ENCODE measurements around the gene NKX6-1. TPM values are rescaled to one million over a fixed set of nuclear protein-coding genes. Genes with fewer than 3 reads are reported as not detected.

Gene NKX6-1
- total RNA-seq, 4 donors from 2014 or later: 0.14 TPM; not detected in 3

GRCh38 chr4:84493092-84493850 lies 5.8 kb downstream of the NKX6-1 start:
- H3K27me3 ChIP-seq: peaks cover 100% of the 10 kb centered on the region
- no peak overlapping the region for H3K27ac ChIP-seq
- DNase-seq: peak; percentile 21
- in situ Hi-C loops (cut with MboI; ENCODE audit: low pct_ligation_motif_present in 1 of 4, low pct_unique_long_range_greater_than_20kb in 1 of 4, low sequenced_read_pairs in 3 of 4): no loop called here
- peak overlapping the region in 2 of 4 donors; percentile 3 to 15 for H3K4me3 ChIP-seq
- WGBS, 2 donors (ENCODE audit: low coverage in 1 of 2): 7 to 11% methylated on average over 4 to 62 of the region's 62 CpGs
- no peaks in the 10 kb centered on the region for H3K9me3 ChIP-seq
- no peaks in the 10 kb centered on the region for H3K36me3 ChIP-seq
- TF ChIP-seq EP300 (IDR thresholded peaks at IDR 0.05; ENCODE audit: low read depth): no peak
- TF ChIP-seq CTCF (IDR thresholded peaks at IDR 0.05): no peak
- no peak for TF ChIP-seq POLR2AphosphoS5 (IDR thresholded peaks at IDR 0.05)
- TF ChIP-seq POLR2A (IDR thresholded peaks at IDR 0.05): no peak
- H3K4me1 ChIP-seq: peaks cover 8 to 31% (median 25%) of the 10 kb centered on the region in 4 donors
- intact Hi-C loops (cut with DNase I; ENCODE audit: low total_unique reads): no loop called here

GRCh38 chr4:84492737-84493091 lies 6.4 kb downstream of the NKX6-1 start:
- TF ChIP-seq EP300 (IDR thresholded peaks at IDR 0.05; ENCODE audit: low read depth) (no peak), CTCF (IDR thresholded peaks at IDR 0.05) (no peak), POLR2AphosphoS5 (IDR thresholded peaks at IDR 0.05) (no peak), POLR2A (IDR thresholded peaks at IDR 0.05) (no peak)
- 18 to 23% methylated on average over 12 to 28 of the region's 28 CpGs for WGBS, 2 donors (ENCODE audit: low coverage in 1 of 2)
- DNase-seq: no peak
- peak overlapping the region in 2 of 4 donors; percentile 3 to 15 for H3K4me3 ChIP-seq
- no peaks in the 10 kb centered on the region for H3K36me3 ChIP-seq
- peaks cover 100% of the 10 kb centered on the region for H3K27me3 ChIP-seq
- H3K9me3 ChIP-seq: no peaks in the 10 kb centered on the region
- intact Hi-C loops (cut with DNase I; ENCODE audit: low total_unique reads): no loop called here
- in situ Hi-C loops (cut with MboI; ENCODE audit: low pct_ligation_motif_present in 1 of 4, low pct_unique_long_range_greater_than_20kb in 1 of 4, low sequenced_read_pairs in 3 of 4): no loop called here
- H3K27ac ChIP-seq: no peak overlapping the region
- peaks cover 5 to 25% (median 20%) of the 10 kb centered on the region in 4 donors for H3K4me1 ChIP-seq

- Histone ChIP-seq H3K4me1 (peaks cover 5 to 23% (median 16%) of the 10 kb centered on the region in 4 donors), H3K27ac (no peak overlapping the region), H3K9me3 (no peaks in the 10 kb centered on the region), H3K27me3 (peaks cover 100% of the 10 kb centered on the region), H3K36me3 (no peaks in the 10 kb centered on the region), H3K4me3 (no peak overlapping the region)
- WGBS, 2 donors (ENCODE audit: low coverage in 1 of 2): 5 to 9% methylated on average over 7 to 12 of the region's 12 CpGs
- no peak for DNase-seq
- intact Hi-C loops (cut with DNase I; ENCODE audit: low total_unique reads): no loop called here
- TF ChIP-seq EP300 (IDR thresholded peaks at IDR 0.05; ENCODE audit: low read depth) (no peak), POLR2AphosphoS5 (IDR thresholded peaks at IDR 0.05) (no peak), CTCF (IDR thresholded peaks at IDR 0.05) (no peak), POLR2A (IDR thresholded peaks at IDR 0.05) (no peak)
- in situ Hi-C loops (cut with MboI; ENCODE audit: low pct_ligation_motif_present in 1 of 4, low pct_unique_long_range_greater_than_20kb in 1 of 4, low sequenced_read_pairs in 3 of 4): no loop called here
Observed at GRCh38 chr4:84492290-84492689, 6.8 kb downstream of the NKX6-1 start.

- no peak for DNase-seq
- no peak overlapping the region for H3K27ac ChIP-seq
- peaks cover 100% of the 10 kb centered on the region for H3K27me3 ChIP-seq
- peaks cover 5 to 17% (median 12%) of the 10 kb centered on the region in 4 donors for H3K4me1 ChIP-seq
- no peak for TF ChIP-seq POLR2A (IDR thresholded peaks at IDR 0.05)
- TF ChIP-seq EP300 (IDR thresholded peaks at IDR 0.05; ENCODE audit: low read depth): no peak
- no peak overlapping the region for H3K4me3 ChIP-seq
- intact Hi-C loops (cut with DNase I; ENCODE audit: low total_unique reads): no loop called here
- in situ Hi-C loops (cut with MboI; ENCODE audit: low pct_ligation_motif_present in 1 of 4, low pct_unique_long_range_greater_than_20kb in 1 of 4, low sequenced_read_pairs in 3 of 4): no loop called here
- H3K36me3 ChIP-seq: no peaks in the 10 kb centered on the region
- WGBS, 2 donors (ENCODE audit: low coverage in 1 of 2): 27 to 43% methylated on average over 6 of the region's 6 CpGs
- no peaks in the 10 kb centered on the region for H3K9me3 ChIP-seq
Observed at GRCh38 chr4:84491481-84491880, 7.6 kb downstream of the NKX6-1 start.
